ENCODE measurements around the gene GSE1. TPM values are rescaled to one million over a fixed set of nuclear protein-coding genes. Genes with fewer than 3 reads are reported as not detected.

The GSE1 gene
- total RNA-seq = 120 TPM

DNA sequence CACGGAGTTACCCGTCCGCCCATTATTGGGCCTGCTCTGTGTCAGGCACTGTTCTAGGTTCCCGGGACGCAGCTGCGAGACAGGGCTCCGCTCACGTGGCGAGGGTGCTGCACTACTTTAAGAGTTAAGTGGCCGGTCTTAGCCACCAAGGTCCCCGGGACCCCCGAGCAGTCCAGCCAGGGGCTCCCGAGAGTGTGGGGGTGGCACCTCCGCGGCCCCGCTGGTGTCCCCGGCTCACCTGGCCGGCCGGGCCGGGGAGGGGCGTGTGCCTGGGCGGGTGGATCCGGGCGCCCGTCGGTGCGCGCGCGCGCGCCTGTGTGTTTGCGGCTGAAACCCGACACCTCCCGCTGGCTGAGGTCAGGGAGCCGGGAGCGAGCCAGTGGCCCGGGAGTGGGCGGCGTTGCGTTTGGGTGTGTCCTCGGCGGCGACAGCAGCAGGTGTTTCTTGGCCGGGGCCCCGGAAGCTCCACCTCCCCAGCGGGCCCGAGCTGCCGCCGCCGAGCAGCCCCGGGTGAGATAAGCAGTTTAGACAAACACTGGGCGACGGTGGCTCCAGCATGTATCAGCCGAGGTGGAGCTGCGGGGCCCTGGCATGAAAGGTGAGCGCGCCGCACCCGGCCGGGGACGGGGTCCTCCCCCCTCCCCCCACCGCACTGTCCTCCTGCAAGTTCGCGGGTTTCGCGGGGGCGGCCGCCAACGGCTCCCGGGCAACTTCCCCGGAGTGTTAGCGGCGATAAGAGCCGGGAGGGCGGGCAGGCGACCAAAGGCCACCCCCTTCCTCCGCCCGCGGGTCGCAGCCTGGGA, at the start of gene GSE1:
TSS of gene GSE1 (plus strand) at position 522 of the 803 bp plus-strand sequence. CDS start at position 592, 70 bp downstream.
- Histone ChIP-seq H3K36me3 (no peaks in the 10 kb centered on the region), H3K4me3 (peak within 1 kb of the TSS; percentile 64 to 83), H3K27ac (peak within 1 kb of the TSS; percentile 91 to 92), H3K27me3 (no peaks in the 10 kb centered on the region), H3K4me1 (peaks cover 12 to 41% of the 10 kb centered on the region in 2 donors), H3K9me3 (no peaks in the 10 kb centered on the region)
- intact Hi-C loops (cut with DNase I) = loop anchor here (5.0 kb wide), 2 partner anchors 311 to 491 kb away; no protein-coding TSS in a partner anchor
- peak; percentile 65 to 94 for DNase-seq (ENCODE audit: low spot score in 2 of 2)
- TF ChIP-seq, protein P1, sequence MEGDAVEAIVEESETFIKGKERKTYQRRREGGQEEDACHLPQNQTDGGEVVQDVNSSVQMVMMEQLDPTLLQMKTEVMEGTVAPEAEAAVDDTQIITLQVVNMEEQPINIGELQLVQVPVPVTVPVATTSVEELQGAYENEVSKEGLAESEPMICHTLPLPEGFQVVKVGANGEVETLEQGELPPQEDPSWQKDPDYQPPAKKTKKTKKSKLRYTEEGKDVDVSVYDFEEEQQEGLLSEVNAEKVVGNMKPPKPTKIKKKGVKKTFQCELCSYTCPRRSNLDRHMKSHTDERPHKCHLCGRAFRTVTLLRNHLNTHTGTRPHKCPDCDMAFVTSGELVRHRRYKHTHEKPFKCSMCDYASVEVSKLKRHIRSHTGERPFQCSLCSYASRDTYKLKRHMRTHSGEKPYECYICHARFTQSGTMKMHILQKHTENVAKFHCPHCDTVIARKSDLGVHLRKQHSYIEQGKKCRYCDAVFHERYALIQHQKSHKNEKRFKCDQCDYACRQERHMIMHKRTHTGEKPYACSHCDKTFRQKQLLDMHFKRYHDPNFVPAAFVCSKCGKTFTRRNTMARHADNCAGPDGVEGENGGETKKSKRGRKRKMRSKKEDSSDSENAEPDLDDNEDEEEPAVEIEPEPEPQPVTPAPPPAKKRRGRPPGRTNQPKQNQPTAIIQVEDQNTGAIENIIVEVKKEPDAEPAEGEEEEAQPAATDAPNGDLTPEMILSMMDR (IDR thresholded peaks at IDR 0.05) = no peak

DNA sequence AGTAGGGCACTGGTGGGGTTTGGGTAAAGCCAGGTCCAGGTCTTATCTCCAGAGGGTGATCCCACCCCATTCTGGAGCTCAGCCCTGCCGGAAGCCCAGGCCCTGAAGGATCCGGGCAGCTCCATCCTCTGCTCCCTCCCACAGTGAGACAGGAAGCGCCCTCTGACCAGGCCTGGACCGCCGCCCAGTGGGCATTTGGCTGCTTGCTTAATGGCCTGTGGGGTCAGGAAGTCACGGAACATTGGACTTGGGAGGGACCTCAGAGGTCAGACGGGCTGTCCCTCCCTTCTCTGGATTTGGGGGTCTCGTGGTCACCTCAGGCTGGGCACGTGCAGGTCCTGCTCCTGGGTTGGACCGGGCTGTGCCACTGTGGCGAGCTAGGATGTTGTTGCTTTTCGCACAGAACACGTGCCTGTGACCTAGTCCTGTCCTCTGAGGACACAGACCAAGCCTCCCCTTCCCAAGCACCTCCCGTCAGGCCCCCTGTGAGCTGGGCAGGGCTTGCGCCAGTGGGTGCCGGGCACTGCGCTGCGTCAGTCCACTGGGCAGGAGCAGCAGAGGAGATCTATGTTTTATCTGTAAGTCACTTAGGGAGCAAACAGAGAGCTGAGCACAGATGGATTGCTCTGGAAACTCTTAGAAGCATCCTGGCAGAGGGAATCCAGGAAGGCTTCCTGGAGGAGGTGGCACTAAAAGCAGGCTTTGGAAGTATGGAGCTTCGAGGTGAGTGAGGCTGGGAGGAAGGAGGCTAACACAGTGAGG, 49.4 kb upstream of the GSE1 start:
- TF ChIP-seq, protein P1 (IDR thresholded peaks at IDR 0.05) = no peak
- intact Hi-C loops (cut with DNase I) = no loop called here
- no peaks in the 10 kb centered on the region for H3K27me3 ChIP-seq
- H3K4me1 ChIP-seq = peaks cover 0 to 10% of the 10 kb centered on the region in 2 donors
- no peak overlapping the region for H3K4me3 ChIP-seq
- H3K9me3 ChIP-seq = no peaks in the 10 kb centered on the region
- H3K27ac ChIP-seq = peak overlapping the region; percentile 42 to 55
- no peaks in the 10 kb centered on the region for H3K36me3 ChIP-seq
- peak in 1 of 2 donors; percentile 86 for DNase-seq (ENCODE audit: low spot score in 2 of 2)

DNA sequence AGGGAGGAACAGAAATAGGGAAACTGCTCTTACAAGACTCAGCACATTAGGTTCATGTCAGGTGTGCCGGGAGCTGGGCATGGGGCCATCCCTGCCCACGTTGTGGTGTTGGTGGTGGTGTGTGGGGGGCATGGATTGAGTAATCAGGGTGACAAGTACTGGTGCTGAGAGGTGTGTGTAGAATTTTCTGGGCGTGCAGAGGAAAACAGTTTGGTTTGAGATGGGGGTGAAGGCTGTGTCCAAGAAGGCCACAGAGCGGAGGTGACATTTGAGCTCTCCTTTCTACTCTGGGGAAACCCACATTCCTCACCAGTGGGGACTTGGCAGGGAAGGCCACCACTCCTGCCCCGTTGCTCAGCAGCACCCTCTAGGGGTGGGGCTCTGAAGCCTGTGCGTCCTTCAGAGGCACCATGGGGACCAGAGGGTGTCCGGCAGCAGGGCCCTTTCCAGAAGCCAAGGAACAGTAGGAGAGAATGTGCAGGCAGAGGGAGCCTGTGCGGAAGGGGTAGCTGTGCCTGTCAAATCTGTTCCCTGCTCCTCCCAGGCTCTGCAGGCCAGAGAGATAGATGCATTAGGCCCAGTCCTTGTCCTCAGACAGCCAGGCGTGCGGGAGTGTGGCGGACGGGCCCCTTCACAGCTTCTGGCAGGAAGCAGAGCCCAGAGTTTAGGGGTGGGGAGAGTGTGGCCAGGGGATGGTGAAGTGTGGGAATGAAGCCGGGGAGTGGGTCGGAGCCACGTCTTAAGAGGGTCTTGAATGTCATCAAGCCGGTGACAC, 48.7 kb upstream of the GSE1 start:
- intact Hi-C loops (cut with DNase I) = no loop called here
- H3K4me3 ChIP-seq = no peak overlapping the region
- H3K27me3 ChIP-seq = no peaks in the 10 kb centered on the region
- H3K9me3 ChIP-seq = no peaks in the 10 kb centered on the region
- peak overlapping the region; percentile 42 to 55 for H3K27ac ChIP-seq
- TF ChIP-seq, protein P1 (IDR thresholded peaks at IDR 0.05) = peak in 2 of 3 experiments; percentile 18 to 34
- peaks cover 0 to 10% of the 10 kb centered on the region in 2 donors for H3K4me1 ChIP-seq
- no peaks in the 10 kb centered on the region for H3K36me3 ChIP-seq
- no peak for DNase-seq (ENCODE audit: low spot score in 2 of 2)

DNA sequence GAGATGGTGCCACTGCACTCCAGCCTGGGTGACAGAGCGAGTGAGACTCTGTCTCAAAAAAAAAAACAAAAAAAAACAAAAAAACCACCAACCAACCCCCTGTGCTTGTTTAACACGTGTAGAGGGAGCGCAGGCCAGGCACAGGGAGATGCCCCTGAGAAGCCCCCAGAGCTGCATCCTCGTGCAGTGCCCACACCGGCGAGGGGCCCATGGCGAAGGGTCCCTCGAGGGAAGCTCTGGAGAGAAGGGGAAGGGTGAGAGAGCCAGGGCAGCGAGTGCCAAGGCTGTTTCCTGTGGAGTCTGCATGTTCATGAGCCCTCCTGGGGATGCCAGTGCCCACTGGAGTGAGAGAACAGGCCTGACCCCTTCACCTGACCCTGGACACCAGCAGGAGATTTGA, 47.8 kb upstream of the GSE1 start:
- Histone ChIP-seq H3K27ac (no peak overlapping the region), H3K27me3 (no peaks in the 10 kb centered on the region), H3K4me3 (no peak overlapping the region), H3K36me3 (no peaks in the 10 kb centered on the region), H3K9me3 (no peaks in the 10 kb centered on the region), H3K4me1 (peaks cover 0 to 10% of the 10 kb centered on the region in 2 donors)
- TF ChIP-seq, protein P1 (IDR thresholded peaks at IDR 0.05) = no peak
- DNase-seq (ENCODE audit: low spot score in 2 of 2) = no peak
- intact Hi-C loops (cut with DNase I) = no loop called here

DNA sequence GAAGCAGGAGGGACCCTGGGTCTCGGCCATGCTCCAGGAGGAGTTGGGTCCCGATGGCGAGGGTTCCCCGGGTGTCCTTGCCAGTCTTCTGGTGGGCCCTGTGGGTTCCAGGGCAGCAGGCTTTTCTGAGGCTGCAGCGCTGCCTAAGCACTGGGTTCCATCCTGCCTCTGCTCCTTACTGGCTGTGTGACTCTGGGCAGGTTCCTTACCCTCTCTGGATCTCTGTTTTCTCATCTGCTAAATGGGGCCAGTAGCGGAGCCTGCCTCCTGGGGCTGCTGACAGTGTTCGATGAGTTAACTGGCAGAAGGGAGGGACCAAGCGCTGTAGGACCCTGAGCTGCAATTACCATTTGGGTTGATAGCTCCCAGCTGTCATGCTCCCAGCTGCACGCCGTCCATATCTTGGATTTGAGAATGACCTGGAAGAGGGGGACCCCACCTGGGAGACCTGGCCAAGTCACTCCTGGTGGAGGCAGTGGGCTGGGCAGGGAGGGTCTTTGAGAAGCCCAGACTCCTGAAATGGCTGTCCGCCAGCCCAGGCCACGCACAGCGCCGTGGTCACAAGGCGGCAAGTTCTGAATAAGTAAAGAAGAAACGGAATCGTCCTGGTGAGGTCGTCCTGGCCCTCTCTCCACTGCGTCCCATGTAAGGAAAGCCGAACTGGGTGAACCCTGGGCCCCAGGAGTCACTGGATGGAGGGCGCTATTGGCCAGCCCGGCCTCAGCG, 47.2 kb upstream of the GSE1 start:
- Histone ChIP-seq H3K9me3 (no peaks in the 10 kb centered on the region), H3K27ac (no peak overlapping the region), H3K4me1 (peaks cover 0 to 10% of the 10 kb centered on the region in 2 donors), H3K4me3 (no peak overlapping the region), H3K36me3 (no peaks in the 10 kb centered on the region), H3K27me3 (no peaks in the 10 kb centered on the region)
- TF ChIP-seq, protein P1 (IDR thresholded peaks at IDR 0.05) = no peak
- intact Hi-C loops (cut with DNase I) = no loop called here
- no peak for DNase-seq (ENCODE audit: low spot score in 2 of 2)

Measured in ascending aorta (tissue), 2 donors.